ENCODE results near the gene ATP1B1.

DNA sequence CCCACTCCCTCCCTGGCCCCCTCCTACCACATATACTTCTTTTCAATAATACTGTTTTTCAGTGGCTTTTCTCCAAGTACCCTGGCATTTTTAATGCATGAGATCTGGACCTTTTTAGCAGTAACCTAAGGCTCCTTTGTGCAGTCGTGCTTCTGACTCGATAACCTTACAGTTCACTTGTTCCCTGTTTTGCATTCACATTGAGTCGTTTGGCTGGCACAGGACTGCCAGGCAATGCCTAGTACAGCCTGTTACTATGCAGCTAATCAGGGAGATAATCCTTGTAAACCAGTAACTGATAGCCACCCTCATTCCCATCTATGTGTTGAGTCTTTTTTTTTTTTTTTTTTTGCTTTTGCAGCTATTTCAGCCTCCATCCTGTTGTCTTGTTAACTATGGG is 3.7 kb downstream of the ATP1B1 start:
- TF ChIP-seq SIN3A (IDR thresholded peaks at IDR 0.05; ENCODE audit: borderline replicate concordance in 2 of 2, control insufficient read depth in 1 of 2, low read depth in 2 of 2, low read length in 2 of 2) = no peak
- TF ChIP-seq, protein P1, sequence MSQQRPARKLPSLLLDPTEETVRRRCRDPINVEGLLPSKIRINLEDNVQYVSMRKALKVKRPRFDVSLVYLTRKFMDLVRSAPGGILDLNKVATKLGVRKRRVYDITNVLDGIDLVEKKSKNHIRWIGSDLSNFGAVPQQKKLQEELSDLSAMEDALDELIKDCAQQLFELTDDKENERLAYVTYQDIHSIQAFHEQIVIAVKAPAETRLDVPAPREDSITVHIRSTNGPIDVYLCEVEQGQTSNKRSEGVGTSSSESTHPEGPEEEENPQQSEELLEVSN (IDR thresholded peaks at IDR 0.05; ENCODE audit: borderline replicate concordance in 1 of 2, extremely low read depth in 1 of 2, insufficient read depth in 1 of 2, insufficient read length in 1 of 2, low read depth in 1 of 2, low read length in 1 of 2, poor library complexity in 1 of 2, severe bottlenecking in 1 of 2) = no peak
